Measurements from ENCODE around the gene XPO6.

DNA sequence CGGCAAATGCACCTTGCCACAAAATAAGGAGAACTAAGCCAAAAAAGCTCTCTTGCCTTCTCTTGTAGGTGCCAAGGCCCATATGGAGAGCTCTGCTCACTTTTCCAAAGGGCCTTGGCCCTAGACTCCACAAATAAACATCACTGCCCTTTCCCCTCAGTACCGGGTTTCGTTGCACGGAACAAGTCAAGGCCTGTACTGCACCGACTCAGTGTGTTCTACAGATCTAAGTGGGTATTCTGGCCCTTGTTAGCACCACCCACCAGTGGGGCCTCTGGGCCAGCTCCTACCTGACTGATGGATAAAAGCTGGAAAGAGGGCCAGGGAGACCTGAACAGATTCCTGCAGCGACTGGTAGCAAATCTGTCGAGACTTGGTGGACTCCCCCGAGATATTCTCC, 104.5 kb downstream of the XPO6 start:
- TF ChIP-seq, protein P1, sequence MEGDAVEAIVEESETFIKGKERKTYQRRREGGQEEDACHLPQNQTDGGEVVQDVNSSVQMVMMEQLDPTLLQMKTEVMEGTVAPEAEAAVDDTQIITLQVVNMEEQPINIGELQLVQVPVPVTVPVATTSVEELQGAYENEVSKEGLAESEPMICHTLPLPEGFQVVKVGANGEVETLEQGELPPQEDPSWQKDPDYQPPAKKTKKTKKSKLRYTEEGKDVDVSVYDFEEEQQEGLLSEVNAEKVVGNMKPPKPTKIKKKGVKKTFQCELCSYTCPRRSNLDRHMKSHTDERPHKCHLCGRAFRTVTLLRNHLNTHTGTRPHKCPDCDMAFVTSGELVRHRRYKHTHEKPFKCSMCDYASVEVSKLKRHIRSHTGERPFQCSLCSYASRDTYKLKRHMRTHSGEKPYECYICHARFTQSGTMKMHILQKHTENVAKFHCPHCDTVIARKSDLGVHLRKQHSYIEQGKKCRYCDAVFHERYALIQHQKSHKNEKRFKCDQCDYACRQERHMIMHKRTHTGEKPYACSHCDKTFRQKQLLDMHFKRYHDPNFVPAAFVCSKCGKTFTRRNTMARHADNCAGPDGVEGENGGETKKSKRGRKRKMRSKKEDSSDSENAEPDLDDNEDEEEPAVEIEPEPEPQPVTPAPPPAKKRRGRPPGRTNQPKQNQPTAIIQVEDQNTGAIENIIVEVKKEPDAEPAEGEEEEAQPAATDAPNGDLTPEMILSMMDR (conservative IDR thresholded peaks at IDR 0.05; ENCODE audit: low read length): no peak
- no peak for TF ChIP-seq EZH2phosphoT487 (IDR thresholded peaks at IDR 0.05; ENCODE audit: borderline replicate concordance)
